VCaP (cell line): ENCODE data around the gene DHRS1.
"Not testable (repeated sequence)": the region's sequence is repeated elsewhere in the genome, so short reads cannot be mapped to it uniquely, and the experiment has no call there.

Experiments
- H3K27ac ChIP-seq: fragments of 450-650 bp; 2 replicates; pipeline ENCODE4 v1.5.1; 2017
- TF ChIP-seq, protein P1 (sequence below): fragments of 450-650 bp; conservative IDR thresholded peaks from 2 replicates; pipeline ENCODE4 v1.5.1; 2017; ENCODE audit warnings: mild to moderate bottlenecking, moderate library complexity

The DHRS1 gene

DNA sequence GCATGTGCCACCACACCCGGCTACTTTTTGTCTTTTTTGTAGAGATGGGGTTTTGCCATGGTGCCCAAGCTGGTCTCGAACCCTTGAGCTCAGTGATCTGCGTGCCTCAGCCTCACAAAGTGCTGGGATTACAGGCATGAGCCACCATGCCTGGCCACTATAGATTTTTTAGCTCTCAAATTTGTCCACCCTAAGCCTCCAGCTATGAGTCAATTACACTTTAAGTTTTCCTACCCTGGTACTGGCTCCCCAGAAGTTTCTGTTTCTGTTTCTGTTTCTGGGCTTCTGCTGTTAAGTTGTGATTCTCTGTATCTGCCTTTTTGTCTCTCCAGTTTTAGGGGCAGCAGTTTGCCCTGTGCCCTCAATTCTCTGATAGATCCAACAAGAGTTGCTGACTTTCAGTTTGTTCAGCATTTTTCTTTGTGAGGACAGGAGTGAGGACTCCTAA lies 52.8 kb downstream of the DHRS1 start:
- TF ChIP-seq, protein P1, sequence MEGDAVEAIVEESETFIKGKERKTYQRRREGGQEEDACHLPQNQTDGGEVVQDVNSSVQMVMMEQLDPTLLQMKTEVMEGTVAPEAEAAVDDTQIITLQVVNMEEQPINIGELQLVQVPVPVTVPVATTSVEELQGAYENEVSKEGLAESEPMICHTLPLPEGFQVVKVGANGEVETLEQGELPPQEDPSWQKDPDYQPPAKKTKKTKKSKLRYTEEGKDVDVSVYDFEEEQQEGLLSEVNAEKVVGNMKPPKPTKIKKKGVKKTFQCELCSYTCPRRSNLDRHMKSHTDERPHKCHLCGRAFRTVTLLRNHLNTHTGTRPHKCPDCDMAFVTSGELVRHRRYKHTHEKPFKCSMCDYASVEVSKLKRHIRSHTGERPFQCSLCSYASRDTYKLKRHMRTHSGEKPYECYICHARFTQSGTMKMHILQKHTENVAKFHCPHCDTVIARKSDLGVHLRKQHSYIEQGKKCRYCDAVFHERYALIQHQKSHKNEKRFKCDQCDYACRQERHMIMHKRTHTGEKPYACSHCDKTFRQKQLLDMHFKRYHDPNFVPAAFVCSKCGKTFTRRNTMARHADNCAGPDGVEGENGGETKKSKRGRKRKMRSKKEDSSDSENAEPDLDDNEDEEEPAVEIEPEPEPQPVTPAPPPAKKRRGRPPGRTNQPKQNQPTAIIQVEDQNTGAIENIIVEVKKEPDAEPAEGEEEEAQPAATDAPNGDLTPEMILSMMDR: no peak
- H3K27ac ChIP-seq: no peak overlapping the region

DNA sequence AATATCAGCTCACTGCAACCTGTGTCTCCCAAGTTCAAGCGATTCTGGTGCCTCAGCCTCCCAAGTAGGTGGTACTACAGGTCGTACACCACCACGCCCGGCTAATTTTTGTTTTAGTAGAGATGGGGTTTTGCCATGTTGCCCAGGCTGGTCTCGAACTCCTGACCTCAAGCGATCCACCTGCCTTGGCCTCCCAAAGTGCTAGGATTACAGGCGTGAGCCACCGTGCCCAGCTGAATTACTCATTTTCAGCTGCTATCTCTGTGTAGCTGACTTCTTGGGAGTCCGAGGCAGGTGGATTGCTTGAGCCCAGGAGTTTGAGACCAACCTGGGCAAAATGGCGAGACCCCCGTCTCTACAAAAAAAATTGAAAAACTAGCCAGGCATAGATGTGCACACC lies 54.2 kb downstream of the DHRS1 start:
- not testable (repeated sequence) for H3K27ac ChIP-seq

DNA sequence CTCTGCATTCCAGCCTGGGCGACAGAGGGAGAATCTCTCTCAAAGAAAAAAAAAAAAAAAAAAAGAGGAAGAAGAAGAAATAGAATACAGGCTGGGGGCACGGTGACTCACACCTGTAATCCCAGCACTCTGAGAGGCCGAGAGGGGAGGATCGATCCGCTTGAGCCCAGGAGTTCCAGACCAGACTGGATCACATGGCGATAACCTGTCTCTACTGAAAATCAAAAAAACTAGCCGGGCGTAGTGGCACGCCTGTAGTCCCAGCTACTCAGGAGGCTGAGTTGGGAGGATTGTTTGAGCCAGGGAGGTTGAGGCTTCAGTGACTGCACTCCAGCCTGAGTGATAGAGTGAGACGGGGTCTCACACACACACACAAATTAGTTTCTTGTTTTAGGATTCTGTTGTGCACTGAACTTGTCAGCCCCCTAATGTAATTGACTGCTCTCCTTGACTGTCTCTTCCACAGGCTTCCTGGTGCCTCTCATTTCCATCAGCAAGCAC lies 56.2 kb downstream of the DHRS1 start:
- TF ChIP-seq, protein P1: no peak
- H3K27ac ChIP-seq: peak overlapping the region; percentile 93

DNA sequence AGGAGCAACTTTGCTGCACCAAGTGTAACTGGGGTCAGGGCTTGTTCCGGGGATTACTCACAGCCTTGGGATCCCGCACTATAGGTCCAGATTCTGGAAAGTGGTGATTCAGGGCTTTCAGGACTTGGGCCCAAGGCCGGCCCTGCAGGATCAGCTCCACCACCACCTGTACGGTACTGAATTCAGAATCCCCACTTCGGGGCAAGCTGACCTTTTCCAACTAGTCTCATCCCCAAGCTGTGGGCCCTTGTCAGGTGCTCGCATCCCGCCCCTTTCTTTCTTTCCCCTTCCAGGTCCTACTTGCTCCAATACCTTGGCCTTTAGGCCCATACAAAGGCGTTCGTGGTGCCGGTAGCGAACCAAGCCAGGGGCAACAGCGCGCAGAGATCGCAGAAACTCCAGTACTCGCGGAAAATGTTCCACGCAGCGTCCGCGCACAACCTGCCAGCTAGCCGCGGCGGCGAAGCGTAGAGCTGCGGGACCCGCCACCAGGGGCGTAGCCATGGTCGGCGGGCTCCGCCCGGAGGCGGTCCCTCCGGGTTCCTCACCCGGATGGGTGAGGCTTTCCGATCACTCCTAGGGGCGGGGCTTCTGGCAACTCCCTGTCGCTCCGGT lies 57.6 kb downstream of the DHRS1 start:
- H3K27ac ChIP-seq: peak overlapping the region; percentile 93
- TF ChIP-seq, protein P1: peak; percentile 21
